ENCODE measurements around the gene CBX8.

The CBX8 gene

DNA sequence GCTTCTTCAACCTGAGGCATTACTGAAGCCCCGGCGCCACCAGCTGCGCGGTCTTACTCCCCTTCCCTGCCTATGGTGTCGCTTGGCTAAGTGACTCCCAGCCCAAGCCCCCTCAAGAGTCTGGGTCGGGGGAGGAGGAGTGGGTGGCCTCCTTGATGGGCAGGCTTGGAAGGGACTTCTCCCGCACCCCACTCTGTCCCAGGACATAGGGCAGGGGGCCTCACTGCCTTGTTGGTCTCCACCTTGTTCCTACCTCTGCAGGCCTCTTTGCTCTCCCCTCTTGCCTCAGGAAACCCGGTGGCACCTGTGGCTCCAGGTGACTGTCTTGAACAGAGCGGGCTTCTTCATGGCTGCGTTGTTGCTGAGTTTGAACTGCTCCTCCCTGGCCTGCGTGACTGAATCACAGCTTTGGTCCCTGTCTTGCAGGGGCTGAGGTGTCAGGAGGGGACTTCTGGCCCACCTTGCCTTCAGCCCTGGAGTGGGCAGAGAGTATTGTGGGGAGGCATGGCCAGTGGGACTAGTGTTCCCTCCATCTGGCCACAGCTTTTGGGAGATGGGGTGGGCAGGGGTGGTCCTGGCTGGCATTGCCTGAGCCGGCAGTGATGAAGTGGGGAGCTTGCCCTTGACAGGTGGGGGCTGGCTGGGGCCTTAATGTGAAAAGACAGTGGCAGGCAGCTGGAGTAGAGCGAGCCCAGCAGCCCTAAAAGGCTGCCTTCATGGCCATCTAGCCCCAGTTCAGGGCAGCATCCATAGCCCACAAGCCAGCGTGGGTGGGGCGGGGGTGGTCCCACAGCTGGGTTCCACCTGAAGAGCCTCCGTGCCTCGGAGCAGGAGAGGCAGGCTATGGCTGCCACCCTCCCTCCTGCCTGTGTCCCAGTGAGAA, 11.6 kb downstream of the CBX8 start:
- no peak overlapping the region for H3K4me3 ChIP-seq (replicated peaks; ENCODE audit: low read depth, low read length)
- no peak for TF ChIP-seq CTCF (IDR thresholded peaks at IDR 0.05; ENCODE audit: low read depth, low read length, missing control alignments)
- DNase-seq (ENCODE audit: extremely low read depth, low read depth), result no peak

DNA sequence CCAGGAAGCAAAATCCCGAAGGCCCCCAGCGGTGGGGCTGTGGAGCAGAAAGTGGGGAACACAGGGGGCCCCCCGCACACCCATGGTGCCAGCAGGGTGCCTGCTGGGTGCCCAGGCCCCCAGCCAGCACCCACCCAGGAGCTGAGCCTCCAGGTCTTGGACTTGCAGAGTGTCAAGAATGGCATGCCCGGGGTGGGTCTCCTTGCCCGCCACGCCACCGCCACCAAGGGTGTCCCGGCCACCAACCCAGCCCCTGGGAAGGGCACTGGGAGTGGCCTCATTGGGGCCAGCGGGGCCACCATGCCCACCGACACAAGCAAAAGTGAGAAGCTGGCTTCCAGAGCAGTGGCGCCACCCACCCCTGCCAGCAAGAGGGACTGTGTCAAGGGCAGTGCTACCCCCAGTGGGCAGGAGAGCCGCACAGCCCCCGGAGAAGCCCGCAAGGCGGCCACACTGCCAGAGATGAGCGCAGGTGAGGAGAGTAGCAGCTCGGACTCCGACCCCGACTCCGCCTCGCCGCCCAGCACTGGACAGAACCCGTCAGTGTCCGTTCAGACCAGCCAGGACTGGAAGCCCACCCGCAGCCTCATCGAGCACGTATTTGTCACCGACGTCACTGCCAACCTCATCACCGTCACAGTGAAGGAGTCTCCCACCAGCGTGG, 12.4 kb downstream of the CBX8 start:
- DNase-seq (ENCODE audit: extremely low read depth, low read depth), result no peak
- H3K4me3 ChIP-seq (replicated peaks; ENCODE audit: low read depth, low read length), result no peak overlapping the region
- TF ChIP-seq CTCF (IDR thresholded peaks at IDR 0.05; ENCODE audit: low read depth, low read length, missing control alignments), result no peak

DNA sequence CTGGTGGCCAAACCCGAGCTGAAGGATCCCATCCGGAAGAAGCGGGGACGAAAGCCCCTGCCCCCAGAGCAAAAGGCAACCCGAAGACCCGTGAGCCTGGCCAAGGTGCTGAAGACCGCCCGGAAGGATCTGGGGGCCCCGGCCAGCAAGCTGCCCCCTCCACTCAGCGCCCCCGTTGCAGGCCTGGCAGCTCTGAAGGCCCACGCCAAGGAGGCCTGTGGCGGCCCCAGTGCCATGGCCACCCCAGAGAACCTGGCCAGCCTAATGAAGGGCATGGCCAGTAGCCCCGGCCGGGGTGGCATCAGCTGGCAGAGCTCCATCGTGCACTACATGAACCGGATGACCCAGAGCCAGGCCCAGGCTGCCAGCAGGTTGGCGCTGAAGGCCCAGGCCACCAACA, 13.0 kb downstream of the CBX8 start:
- H3K4me3 ChIP-seq (replicated peaks; ENCODE audit: low read depth, low read length), result no peak overlapping the region
- DNase-seq (ENCODE audit: extremely low read depth, low read depth), result no peak
- TF ChIP-seq CTCF (IDR thresholded peaks at IDR 0.05; ENCODE audit: low read depth, low read length, missing control alignments), result no peak

- no peak overlapping the region for H3K4me3 ChIP-seq (replicated peaks; ENCODE audit: low read depth, low read length)
- no peak for TF ChIP-seq CTCF (IDR thresholded peaks at IDR 0.05; ENCODE audit: low read depth, low read length, missing control alignments)
Measured at GRCh38 chr17:79781736-79782575, 14.9 kb downstream of the CBX8 start.

DNA sequence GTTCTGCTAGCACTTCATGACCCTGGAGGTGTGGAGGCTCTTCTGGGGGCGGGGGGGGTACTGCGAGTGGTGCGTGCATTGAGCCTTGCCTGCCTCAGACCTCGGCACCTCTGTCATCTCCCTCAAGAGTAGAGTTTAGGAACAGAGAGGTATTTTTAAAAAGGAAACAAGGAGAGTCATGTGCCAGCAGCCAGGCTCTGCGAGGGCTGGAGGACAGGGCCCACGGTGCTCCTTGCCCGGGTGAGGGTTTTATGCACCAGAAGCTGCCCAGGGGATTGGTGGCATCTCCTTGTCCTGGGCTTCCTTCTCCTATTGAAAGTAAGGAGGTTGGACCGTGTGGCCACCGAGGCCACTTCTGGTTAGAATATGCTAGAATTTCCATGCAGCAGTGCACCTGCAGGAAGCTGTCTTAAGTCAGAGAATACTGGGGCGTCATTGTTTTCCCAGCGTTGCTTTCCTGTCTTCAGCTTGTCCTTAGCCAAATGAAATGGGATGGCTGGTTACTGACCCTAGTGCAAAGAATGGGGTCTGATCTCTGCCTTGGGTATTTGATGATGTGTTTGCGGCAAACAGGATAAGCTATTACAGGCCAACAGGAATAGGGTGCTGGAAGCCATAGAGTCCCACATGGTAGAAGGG, 15.7 kb downstream of the CBX8 start:
- TF ChIP-seq CTCF (IDR thresholded peaks at IDR 0.05; ENCODE audit: low read depth, low read length, missing control alignments), result no peak
- DNase-seq (ENCODE audit: extremely low read depth, low read depth), result no peak

More at GRCh38 chr17:79781736-79782575, 14.9 kb downstream of the CBX8 start:
- no peak for DNase-seq (ENCODE audit: extremely low read depth, low read depth)

More for the DNA sequence above, 15.7 kb downstream of the CBX8 start:
- no peak overlapping the region for H3K4me3 ChIP-seq (replicated peaks; ENCODE audit: low read depth, low read length)

Data from HFF-Myc (cell line).